ENCODE results near the gene RPS6KC1.
"Not testable (repeated sequence)": the region's sequence is repeated elsewhere in the genome, so short reads cannot be mapped to it uniquely, and the experiment has no call there.

The RPS6KC1 gene

DNA sequence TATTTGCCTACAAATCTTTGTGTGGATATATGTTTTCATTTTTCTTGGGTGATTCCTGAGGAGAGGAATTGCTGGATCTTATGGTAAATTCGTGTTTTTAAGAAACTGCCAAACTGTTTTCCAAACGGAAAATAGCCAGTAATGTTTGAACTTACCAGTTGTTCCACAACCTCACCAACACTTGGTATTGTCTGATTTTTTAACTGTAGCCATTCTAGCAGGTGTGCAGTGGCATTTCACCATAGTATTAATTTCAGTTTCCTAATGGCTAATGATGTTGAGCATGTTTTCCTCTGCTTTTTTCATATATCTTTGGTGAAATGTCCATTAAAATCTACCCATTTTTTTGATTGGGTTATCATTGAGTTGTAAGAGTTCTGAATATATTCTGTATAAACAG, 56.6 kb downstream of the RPS6KC1 start:
- DNase-seq, result no peak

- no peak for DNase-seq
Observed at GRCh38 chr1:213110349-213111300, 59.6 kb downstream of the RPS6KC1 start.

GRCh38 chr1:213111502-213111901, 60.5 kb downstream of the RPS6KC1 start:
- DNase-seq, result no peak

DNA sequence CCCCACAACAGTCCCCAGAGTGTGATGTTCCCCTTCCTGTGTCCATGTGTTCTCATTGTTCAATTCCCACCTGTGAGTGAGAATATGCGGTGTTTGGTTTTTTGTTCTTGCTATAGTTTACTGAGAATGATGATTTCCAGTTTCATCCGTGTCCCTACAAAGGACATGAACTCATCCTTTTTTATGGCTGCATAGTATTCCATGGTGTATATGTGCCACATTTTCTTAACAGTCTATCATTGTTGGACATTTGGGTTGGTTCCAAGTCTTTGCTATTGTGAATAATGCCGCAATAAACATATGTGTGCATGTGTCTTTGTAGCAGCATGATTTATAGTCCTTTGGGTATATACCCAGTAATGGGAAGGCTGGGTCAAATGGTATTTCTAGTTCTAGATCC, 61.7 kb downstream of the RPS6KC1 start:
- DNase-seq, result not testable (repeated sequence)

DNA sequence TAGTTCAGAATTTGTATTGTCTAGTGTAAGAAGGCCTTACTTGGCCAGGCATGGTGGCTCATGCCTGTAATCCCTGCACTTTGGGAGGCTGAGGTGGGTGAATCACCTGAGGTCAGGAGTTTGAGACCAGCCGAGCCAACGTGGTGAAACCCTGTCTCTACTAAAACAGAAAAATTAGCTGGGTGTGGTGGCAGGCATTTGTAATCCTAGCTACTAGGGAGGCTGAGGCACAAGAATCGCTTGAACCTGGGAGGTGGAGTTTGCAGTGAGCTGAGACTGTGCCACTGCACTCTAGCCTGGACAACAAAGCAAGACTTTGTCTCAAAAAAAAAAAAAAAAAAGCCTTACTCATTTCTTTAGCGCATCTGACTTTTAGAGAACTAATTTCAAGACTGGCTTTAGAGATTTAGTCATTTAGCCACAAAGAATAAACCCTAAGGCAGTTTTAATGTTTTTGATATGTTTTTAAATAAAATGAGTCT, 66.7 kb downstream of the RPS6KC1 start:
- not testable (repeated sequence) for DNase-seq

DNA sequence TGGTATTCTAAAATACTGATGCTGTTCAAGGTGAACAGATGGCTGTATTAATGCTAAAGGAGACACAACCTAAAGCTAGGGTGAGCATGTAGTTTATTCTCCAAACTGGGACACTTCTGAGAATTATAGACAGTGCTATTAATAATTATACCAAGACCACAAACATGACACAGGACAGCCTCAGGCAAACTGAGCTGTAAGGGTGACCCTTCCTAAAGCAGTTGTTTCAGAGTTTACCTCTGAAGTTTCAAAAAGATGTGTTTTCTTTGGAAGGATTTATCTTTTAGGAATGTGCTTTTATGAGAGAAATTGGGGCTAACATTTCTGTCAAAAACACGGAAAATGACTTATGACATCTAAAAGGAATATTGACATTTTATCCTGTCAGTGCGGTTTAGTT, 68.8 kb downstream of the RPS6KC1 start:
- no peak for DNase-seq

DNA sequence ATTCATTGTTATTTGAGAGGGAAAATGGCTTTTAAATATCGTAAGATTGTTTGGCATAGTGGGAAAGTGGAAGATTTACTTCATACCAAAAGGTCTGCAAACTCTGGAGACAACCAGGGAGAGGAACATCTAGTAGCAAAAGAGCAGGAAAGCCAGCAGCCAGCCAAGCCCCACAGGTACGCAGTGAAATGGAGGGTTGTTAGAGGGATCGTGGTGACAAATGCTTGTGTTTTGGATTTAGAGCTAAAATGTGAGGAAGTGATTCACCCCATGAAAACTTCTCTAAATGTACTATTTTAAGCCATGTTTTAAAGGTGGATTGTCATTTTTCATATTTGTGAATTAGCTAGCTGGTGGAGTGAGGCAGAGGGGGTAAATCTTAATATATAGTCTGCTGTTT, 69.3 kb downstream of the RPS6KC1 start:
- DNase-seq, result no peak

DNA sequence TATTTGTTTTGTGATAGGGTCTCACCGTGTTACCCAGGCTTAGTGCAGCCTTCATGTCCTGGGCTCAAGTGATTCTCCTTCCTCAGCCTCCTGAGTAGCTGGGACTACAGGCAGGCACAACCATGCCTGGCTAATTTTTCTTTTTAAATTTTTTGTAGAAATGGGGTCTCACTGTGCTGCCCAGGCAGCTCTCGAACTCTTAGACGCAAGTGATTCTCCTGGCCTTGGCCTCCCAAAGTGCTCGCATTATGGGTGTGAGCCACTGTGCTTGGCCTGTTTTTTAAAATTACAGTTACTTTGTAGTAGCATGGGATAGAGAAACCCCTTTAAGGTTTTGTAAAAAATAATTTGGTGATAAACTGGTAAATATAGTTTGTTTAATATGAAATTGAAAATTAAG, 69.9 kb downstream of the RPS6KC1 start:
- no peak for DNase-seq

DNA sequence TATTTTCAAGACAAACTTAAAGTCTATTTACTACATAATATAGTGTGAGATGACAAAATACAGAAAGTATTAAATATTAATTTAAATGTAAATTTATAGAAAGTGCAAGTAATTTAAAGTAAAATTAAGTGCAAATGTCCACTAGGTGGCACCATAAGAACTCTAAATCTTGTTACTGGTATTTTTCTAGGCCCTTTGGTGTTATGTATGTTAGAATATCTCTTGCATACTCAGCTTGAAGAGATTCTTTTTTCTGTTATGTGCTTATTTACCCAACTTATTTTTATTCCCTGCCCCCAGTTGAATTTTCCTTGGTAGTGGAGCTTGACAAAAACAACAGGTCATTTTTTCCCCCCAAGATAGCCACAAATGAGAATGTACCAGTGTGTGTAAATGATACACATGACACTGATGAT, 71.5 kb downstream of the RPS6KC1 start:
- no peak for DNase-seq

GRCh38 chr1:213123087-213123486, 72.0 kb downstream of the RPS6KC1 start:
- no peak for DNase-seq

- no peak for DNase-seq
Observed at GRCh38 chr1:213123536-213123935, 72.5 kb downstream of the RPS6KC1 start.

DNA sequence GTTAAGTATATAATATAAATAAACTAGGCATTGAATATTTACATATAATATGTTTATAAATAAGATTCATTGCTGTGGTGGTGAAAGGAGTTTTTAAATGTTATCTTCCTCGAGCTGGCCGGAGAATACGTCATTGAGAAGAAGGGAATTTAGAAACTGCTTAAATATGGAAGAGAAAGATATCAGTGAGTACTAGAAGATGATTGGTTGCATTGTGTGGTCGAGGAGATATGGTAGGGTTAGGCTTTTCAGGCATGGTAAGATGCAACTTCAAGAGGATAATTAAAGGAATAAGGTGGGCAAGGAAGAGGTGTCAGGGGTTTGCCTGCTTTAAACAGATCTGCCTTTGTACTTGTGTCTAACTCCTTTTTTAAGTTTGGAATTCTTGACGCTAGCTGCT, 73.5 kb downstream of the RPS6KC1 start:
- no peak for DNase-seq

- no peak for DNase-seq
Observed at GRCh38 chr1:213125643-213126042, 74.6 kb downstream of the RPS6KC1 start.

DNA sequence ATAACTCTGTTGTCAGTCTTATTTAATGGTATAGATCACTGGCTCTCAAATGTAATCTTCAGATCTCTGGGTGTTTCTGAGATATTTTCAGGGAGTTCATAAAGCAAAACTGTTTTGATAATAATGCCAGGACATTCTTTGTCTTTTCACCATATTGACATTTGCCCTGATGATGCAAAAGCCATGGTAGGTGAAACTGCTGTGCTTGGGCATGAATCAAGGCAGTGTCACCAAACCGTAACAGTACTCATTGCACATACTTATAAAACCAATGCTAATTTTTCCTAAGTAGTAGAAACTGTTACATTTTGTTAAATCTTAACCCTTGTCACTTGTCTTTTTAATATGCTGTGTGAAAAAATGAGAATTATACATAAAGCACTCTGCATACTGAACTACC, 76.0 kb downstream of the RPS6KC1 start:
- DNase-seq, result no peak

DNA sequence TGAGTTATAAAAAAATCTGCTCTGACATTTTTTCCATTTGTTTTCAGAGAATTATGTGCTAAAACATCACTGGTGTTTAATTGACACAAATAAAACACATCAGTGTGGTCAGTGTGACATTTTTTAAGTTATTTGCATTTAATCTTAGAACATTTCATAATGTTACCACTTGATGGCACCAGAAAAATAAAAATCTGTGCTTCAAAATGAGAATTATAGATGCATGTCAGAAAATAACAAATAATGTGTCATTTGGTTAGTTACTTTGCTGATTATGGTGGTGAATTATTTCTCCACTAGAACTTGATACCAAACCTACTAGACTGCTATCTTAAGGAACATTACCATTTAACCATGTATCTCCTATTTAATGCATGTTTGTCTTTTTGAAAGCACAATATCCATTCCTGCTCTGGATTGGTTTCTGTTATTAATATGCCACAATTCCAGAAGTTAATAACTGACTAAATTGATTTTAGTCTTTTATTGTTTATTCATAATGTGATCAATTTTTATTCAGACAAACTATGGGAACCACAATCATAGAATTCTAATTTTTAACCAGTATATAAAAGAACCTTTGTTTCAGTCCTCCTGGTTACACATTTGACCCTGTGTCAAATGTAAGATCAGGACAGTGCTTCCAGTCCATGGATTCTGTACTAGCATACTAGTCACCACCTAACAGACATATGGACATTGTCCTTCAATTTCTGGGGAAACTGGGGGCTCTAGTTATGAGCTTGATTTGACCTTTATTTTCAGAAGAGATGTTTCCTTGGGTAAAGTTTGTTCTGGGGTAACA, 81.0 kb downstream of the RPS6KC1 start:
- no peak for DNase-seq

GRCh38 chr1:213135572-213135971, 84.5 kb downstream of the RPS6KC1 start:
- no peak for DNase-seq

DNA sequence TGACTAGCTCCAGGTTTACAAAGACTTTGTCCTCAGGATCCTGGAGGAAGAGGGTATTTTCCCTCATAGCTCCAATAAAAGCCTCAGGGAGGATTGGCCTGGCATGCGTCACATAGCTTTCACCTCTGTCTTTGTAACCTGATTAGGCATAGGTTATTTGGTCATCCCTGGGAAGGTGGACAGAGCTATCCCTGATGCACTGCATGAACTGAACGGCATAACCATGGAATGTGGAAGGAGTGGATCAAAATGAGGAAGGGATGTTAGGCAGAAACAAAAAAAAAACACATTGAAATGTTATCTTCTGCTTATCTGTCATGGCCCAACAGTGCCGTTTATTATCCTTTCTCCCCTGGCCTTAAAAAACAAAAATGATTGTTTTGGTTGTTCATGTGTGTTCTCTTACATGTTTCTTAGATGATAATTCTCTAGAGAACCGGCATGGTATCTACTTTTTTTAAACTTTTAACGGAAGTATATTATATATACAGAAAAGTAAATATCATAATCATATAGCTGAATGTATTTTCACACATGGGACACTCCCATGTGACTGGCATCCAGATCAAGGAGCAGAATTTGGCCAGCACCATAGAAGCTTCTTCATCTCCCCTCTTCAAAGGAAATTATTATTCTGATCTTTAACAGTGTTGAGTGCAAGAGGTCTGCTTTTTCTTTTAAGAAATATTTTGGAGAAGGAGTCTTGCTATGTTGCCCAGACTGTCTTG, 85.3 kb downstream of the RPS6KC1 start:
- no peak for DNase-seq

DNA sequence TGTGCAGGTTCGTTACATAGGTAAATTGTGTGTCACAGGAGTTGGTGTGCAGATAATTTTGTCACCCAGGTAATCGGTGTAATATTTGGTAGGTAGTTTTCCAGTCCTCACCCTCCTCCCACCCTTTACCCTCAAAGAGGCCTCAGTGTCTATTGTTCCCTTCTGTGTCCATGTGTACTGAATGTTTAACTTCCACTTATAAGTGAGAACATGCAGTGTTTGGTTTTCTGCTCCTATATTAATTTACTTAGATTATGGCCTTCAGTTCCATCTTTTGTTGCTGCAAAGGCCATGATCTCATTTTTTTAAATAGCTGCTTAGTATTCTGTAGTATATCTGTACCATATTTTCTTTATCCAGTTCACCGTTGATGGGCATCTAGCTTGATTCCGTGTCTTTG, 87.3 kb downstream of the RPS6KC1 start:
- DNase-seq, result peak; percentile 30

- no peak for DNase-seq
Observed at GRCh38 chr1:213138892-213139291, 87.9 kb downstream of the RPS6KC1 start.

DNA sequence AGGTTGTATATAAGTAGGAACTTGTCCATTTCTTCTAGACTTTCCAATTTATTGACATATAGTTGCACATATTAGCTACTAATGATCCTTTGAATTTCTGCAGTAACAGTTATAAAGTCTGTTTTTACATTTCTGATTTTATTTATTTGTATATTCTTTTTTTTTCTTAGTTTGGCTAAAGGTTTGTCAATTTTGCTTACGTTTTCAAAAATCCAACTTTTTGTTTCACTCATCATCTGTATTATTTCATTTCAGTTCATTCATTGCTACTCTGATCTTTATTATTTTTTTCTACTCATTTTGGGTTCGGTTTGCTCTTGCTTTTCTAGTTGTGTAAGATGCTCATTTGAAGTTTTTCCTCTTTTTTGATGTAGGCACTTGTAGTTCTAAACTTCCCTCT, 97.9 kb downstream of the RPS6KC1 start:
- no peak for DNase-seq

- not testable (repeated sequence) for DNase-seq
Observed at GRCh38 chr1:213150090-213150489, 99.0 kb downstream of the RPS6KC1 start.

GRCh38 chr1:213154056-213154685, 103.1 kb downstream of the RPS6KC1 start:
- no peak for DNase-seq

GRCh38 chr1:213159376-213159775, 108.3 kb downstream of the RPS6KC1 start:
- DNase-seq, result no peak

Measured in SHP77 treated with DMSO at 0.1 percent for 48 hours (cell line).